ENCODE data around the gene CFAP119. TPM values are rescaled to one million over a fixed set of nuclear protein-coding genes. Genes with fewer than 3 reads are reported as not detected.

CFAP119 gene
- total and polyA plus RNA-seq, 9 of the 15 experiments (the other 6 are each of a cell fraction or from before 2014, with no cell fraction given), result 5.5 to 33.7 (median 9.6) TPM

- TF ChIP-seq SOX6 (IDR thresholded peaks at IDR 0.05) (no peak), KLF10 (CRISPR knock-in tag; IDR thresholded peaks at IDR 0.05) (no peak), TCF3 (CRISPR knock-in tag; IDR thresholded peaks at IDR 0.05) (no peak)
- TF ChIP-seq, protein P1, sequence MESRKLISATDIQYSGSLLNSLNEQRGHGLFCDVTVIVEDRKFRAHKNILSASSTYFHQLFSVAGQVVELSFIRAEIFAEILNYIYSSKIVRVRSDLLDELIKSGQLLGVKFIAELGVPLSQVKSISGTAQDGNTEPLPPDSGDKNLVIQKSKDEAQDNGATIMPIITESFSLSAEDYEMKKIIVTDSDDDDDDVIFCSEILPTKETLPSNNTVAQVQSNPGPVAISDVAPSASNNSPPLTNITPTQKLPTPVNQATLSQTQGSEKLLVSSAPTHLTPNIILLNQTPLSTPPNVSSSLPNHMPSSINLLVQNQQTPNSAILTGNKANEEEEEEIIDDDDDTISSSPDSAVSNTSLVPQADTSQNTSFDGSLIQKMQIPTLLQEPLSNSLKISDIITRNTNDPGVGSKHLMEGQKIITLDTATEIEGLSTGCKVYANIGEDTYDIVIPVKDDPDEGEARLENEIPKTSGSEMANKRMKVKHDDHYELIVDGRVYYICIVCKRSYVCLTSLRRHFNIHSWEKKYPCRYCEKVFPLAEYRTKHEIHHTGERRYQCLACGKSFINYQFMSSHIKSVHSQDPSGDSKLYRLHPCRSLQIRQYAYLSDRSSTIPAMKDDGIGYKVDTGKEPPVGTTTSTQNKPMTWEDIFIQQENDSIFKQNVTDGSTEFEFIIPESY (CRISPR knock-in tag; IDR thresholded peaks at IDR 0.05), result no peak
- TF ChIP-seq, protein P2, sequence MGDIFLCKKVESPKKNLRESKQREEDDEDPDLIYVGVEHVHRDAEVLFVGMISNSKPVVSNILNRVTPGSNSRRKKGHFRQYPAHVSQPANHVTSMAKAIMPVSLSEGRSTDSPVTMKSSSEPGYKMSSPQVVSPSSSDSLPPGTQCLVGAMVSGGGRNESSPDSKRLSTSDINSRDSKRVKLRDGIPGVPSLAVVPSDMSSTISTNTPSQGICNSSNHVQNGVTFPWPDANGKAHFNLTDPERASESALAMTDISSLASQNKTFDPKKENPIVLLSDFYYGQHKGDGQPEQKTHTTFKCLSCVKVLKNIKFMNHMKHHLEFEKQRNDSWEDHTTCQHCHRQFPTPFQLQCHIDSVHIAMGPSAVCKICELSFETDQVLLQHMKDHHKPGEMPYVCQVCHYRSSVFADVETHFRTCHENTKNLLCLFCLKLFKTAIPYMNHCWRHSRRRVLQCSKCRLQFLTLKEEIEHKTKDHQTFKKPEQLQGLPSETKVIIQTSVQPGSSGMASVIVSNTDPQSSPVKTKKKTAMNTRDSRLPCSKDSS (IDR thresholded peaks at IDR 0.05; ENCODE audit: low read depth, partially characterized antibody), result no peak
Measured at GRCh38 chr16:30720086-30720485, 41.8 kb downstream of the CFAP119 start (continued).

GRCh38 chr16:30715750-30716445 lies 46.0 kb downstream of the CFAP119 start:
- no peak overlapping the region; the same call in 2 of the 3 replicates for H3K27ac ChIP-seq (ENCODE audit: extremely low read depth, low read depth, low read length)
- no peak overlapping the region for H3K4me3 ChIP-seq
- WGBS (ENCODE audit: insufficient coverage, low coverage, missing lambda C conversion rate), result 82% methylated on average over 16 of the region's 17 CpGs
- BruUV-seq (replicated peaks), result no TSS peak
- ChIA-PET CTCF (ENCODE audit: low intra/inter-chr PET ratio) (no interaction called here), POLR2A (interaction anchor here (0.6 to 2.3 kb wide), 3 partner anchors 9 to 11 kb away, joined by 3 to 6 read pairs (median 6); no protein-coding TSS in a partner anchor)
- H3K4me2 ChIP-seq (ENCODE audit: insufficient read depth, low read length), result no peak overlapping the region
- peak; percentile 81 for FAIRE-seq
- intact Hi-C loops (cut with micrococcal nuclease) (loop anchor here (10.0 kb wide), 1 partner anchor 59 kb away; no protein-coding TSS in a partner anchor), in situ Hi-C loops (cut with MboI) (no loop called here)
- no peaks in the 10 kb centered on the region for H3K9me1 ChIP-seq (ENCODE audit: control insufficient read depth, insufficient read depth, low read length)
- no peaks in the 10 kb centered on the region for H3K4me1 ChIP-seq (replicated peaks in 1 of 2; ENCODE audit: control insufficient read depth in 2 of 2, insufficient read depth in 2 of 2, low read length in 2 of 2)
- H2AFZ ChIP-seq (ENCODE audit: low read depth, low read length), result no peak overlapping the region
- ATAC-seq, result no peak; the same call in none of the 3 replicates
- peaks cover 91% of the 10 kb centered on the region for H3K36me3 ChIP-seq (ENCODE audit: control insufficient read depth, insufficient read depth, low read length)
- H4K20me1 ChIP-seq (replicated peaks; ENCODE audit: control insufficient read depth, insufficient read depth, low read length), result 0 out of 2 replicates have a peak, but pooled peaks cover 6% of the 10 kb centered on the region
- peaks cover 21% of the 10 kb centered on the region for H3K79me2 ChIP-seq (ENCODE audit: control insufficient read depth, insufficient read depth, low read length)
- no peak overlapping the region for H3K9ac ChIP-seq (ENCODE audit: insufficient read depth in 1 of 2, low read depth in 2 of 2, low read length in 2 of 2)
- peak in 1 of 4 experiments; percentile 24 for DNase-seq (ENCODE audit: extremely low read depth in 1 of 4, low spot score in 3 of 4)
- no peaks in the 10 kb centered on the region for H3K9me3 ChIP-seq (replicated peaks; ENCODE audit: control insufficient read depth, insufficient read depth, low read depth, low read length)
- H3K27me3 ChIP-seq (ENCODE audit: control insufficient read depth in 2 of 2, insufficient read depth in 2 of 2, low read length in 2 of 2), result no peaks in the 10 kb centered on the region
- TF ChIP-seq FOSL1 (tag; conservative IDR thresholded peaks at IDR 0.05), result peak; percentile 78
- peak; percentile 44 for TF ChIP-seq PRDM10 (IDR thresholded peaks at IDR 0.05; ENCODE audit: partially characterized antibody)
- TF ChIP-seq, protein P3, sequence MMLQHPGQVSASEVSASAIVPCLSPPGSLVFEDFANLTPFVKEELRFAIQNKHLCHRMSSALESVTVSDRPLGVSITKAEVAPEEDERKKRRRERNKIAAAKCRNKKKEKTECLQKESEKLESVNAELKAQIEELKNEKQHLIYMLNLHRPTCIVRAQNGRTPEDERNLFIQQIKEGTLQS (IDR thresholded peaks at IDR 0.05), result peak; percentile 34
- TF ChIP-seq, protein P3 (CRISPR knock-in tag; conservative IDR thresholded peaks at IDR 0.05), result no peak
- TF ChIP-seq HMG20A (CRISPR knock-in tag; conservative IDR thresholded peaks at IDR 0.05), result no peak

Measured in K562 (cell line).